Astrocyte (in vitro differentiated cells and primary cell): Measurements from ENCODE around the gene CBLN3. TPM values are rescaled to one million over a fixed set of nuclear protein-coding genes. Genes with fewer than 3 reads are reported as not detected.
"Not testable (repeated sequence)": the region's sequence is repeated elsewhere in the genome, so short reads cannot be mapped to it uniquely, and the experiment has no call there.

Source experiments
- DNase-seq: peaks from one replicate; pipeline ENCODE4 v3.0.0-alpha.2; 2010; ENCODE audit warnings: low read depth
- FAIRE-seq: peaks from 2 replicates; lab custom pipeline; 2011; peaks lifted over from hg19 to GRCh38; lab: Jason Lieb, UNC
- H2AFZ ChIP-seq: 2 replicates; pipeline ENCODE4 v1.6.0; 2012; ENCODE audit warnings: low read depth, low read length, inconsistent platforms
- H3K27ac ChIP-seq: 2 replicates; pipeline ENCODE4 v1.5.1; 2011; ENCODE audit warnings: low read depth, low read length, inconsistent platforms
- H3K27me3 ChIP-seq: 2 replicates; pipeline ENCODE4 v1.6.0; 2011; ENCODE audit warnings: low read length, inconsistent platforms; ENCODE audit not compliant: insufficient read depth
- H3K36me3 ChIP-seq: 2 replicates; pipeline ENCODE4 v1.5.1; 2011; ENCODE audit warnings: low read length, inconsistent platforms; ENCODE audit not compliant: insufficient read depth
- H3K4me1 ChIP-seq: 2 replicates; pipeline ENCODE4 v1.5.1; 2011; ENCODE audit warnings: low read length, inconsistent platforms; ENCODE audit not compliant: insufficient read depth
- H3K4me2 ChIP-seq: 2 replicates; pipeline ENCODE4 v1.6.0; 2012; ENCODE audit warnings: low read length, inconsistent platforms
- H3K4me3 ChIP-seq: 2 replicates; pipeline ENCODE4 v1.5.1; 2011; ENCODE audit warnings: low read depth, mild to moderate bottlenecking, low read length, inconsistent platforms; ENCODE audit not compliant: insufficient read depth
- H3K79me2 ChIP-seq: 2 replicates; pipeline ENCODE4 v1.6.0; 2012; ENCODE audit warnings: mild to moderate bottlenecking, low read length, inconsistent platforms; ENCODE audit not compliant: insufficient read depth
- H3K9ac ChIP-seq: 2 replicates; pipeline ENCODE4 v1.6.0; 2012; ENCODE audit warnings: mild to moderate bottlenecking, low read length, inconsistent platforms
- H3K9me3 ChIP-seq: 2 replicates; pipeline ENCODE4 v1.5.1; 2012; ENCODE audit warnings: low read depth, mild to moderate bottlenecking, low read length, inconsistent platforms; ENCODE audit not compliant: insufficient read depth
- H4K20me1 ChIP-seq: 2 replicates; pipeline ENCODE4 v1.6.0; 2012; ENCODE audit warnings: low read length, inconsistent platforms; ENCODE audit not compliant: insufficient read depth
- H3K27ac Mint-ChIP-seq: one replicate; pipeline ENCODE4 v1.8.0; 2021; ENCODE audit warnings: mild to moderate bottlenecking, mixed read lengths; ENCODE audit not compliant: unreplicated experiment
- H3K27me3 Mint-ChIP-seq: one replicate; pipeline ENCODE4 v1.8.0; 2021; ENCODE audit warnings: low read depth, mixed read lengths; ENCODE audit not compliant: unreplicated experiment
- H3K36me3 Mint-ChIP-seq: one replicate; pipeline ENCODE4 v1.8.0; 2021; ENCODE audit warnings: low read depth, mixed read lengths; ENCODE audit not compliant: unreplicated experiment
- H3K4me1 Mint-ChIP-seq: one replicate; pipeline ENCODE4 v1.8.0; 2021; ENCODE audit warnings: low read depth, mixed read lengths; ENCODE audit not compliant: unreplicated experiment
- H3K4me3 Mint-ChIP-seq: one replicate; pipeline ENCODE4 v1.8.0; 2021; ENCODE audit warnings: mild to moderate bottlenecking, moderate library complexity, mixed read lengths; ENCODE audit not compliant: unreplicated experiment
- H3K9me3 Mint-ChIP-seq: one replicate; pipeline ENCODE4 v1.8.0; 2021; ENCODE audit warnings: mild to moderate bottlenecking, mixed read lengths; ENCODE audit not compliant: unreplicated experiment
- EZH2 ChIP-seq: IDR thresholded peaks from 2 replicates; pipeline ENCODE4 v1.6.1; 2012; ENCODE audit warnings: mild to moderate bottlenecking, low read length, inconsistent platforms; ENCODE audit not compliant: insufficient read depth
- total RNA-seq: library from RNA; stranded (reverse); gene quantifications from 2 replicates; pipeline ENCODE4 v1.2.1, GENCODE V29; 2021
- TF ChIP-seq, protein P1 (sequence below): IDR thresholded peaks from 2 replicates; pipeline ENCODE4 v1.5.1; 2011; ENCODE audit warnings: low read depth, mild to moderate bottlenecking, inconsistent platforms, low read length, moderate library complexity; ENCODE audit not compliant: insufficient read depth

Gene CBLN3
- total RNA-seq, 1 donor from 2014 or later = 3.9 TPM

DNA sequence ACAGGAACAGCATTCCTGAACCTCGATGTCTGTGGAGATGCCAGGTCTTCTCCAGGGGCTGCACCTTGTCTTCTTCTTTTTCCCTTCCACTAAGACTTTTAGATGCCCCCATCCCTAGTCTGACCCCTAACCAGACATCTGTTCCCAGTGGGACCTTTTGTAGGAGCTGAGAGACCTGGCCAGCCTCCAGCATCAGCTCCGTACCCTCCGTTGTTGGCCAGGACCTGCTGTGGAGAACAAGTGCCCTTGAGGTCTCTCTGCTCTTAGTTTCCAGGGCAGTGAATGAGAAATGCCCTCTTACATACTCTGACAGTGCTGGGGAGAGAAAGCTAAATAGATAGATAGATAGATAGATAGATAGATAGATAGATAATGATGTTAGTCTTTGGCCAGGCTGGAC lies 29.9 kb upstream of the CBLN3 start:
- TF ChIP-seq EZH2 = no peak
- TF ChIP-seq, protein P1, sequence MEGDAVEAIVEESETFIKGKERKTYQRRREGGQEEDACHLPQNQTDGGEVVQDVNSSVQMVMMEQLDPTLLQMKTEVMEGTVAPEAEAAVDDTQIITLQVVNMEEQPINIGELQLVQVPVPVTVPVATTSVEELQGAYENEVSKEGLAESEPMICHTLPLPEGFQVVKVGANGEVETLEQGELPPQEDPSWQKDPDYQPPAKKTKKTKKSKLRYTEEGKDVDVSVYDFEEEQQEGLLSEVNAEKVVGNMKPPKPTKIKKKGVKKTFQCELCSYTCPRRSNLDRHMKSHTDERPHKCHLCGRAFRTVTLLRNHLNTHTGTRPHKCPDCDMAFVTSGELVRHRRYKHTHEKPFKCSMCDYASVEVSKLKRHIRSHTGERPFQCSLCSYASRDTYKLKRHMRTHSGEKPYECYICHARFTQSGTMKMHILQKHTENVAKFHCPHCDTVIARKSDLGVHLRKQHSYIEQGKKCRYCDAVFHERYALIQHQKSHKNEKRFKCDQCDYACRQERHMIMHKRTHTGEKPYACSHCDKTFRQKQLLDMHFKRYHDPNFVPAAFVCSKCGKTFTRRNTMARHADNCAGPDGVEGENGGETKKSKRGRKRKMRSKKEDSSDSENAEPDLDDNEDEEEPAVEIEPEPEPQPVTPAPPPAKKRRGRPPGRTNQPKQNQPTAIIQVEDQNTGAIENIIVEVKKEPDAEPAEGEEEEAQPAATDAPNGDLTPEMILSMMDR = no peak
- DNase-seq = no peak
- Histone ChIP-seq H3K36me3 (no peaks in the 10 kb centered on the region), H3K4me3 (no peak overlapping the region), H3K4me1 (no peaks in the 10 kb centered on the region), H2AFZ (no peak overlapping the region), H3K4me2 (no peak overlapping the region), H3K27ac (no peak overlapping the region), H3K27me3 (no peaks in the 10 kb centered on the region), H3K79me2 (no peaks in the 10 kb centered on the region), H3K9ac (no peak overlapping the region), H3K9me3 (no peaks in the 10 kb centered on the region), H4K20me1 (no peaks in the 10 kb centered on the region)
- peaks cover 15% of the 10 kb centered on the region for H3K9me3 Mint-ChIP-seq
- H3K27ac Mint-ChIP-seq = no peak overlapping the region
- no peaks in the 10 kb centered on the region for H3K27me3 Mint-ChIP-seq
- FAIRE-seq = no peak
- peaks cover 28% of the 10 kb centered on the region for H3K36me3 Mint-ChIP-seq
- H3K4me1 Mint-ChIP-seq = no peaks in the 10 kb centered on the region
- no peak overlapping the region for H3K4me3 Mint-ChIP-seq

DNA sequence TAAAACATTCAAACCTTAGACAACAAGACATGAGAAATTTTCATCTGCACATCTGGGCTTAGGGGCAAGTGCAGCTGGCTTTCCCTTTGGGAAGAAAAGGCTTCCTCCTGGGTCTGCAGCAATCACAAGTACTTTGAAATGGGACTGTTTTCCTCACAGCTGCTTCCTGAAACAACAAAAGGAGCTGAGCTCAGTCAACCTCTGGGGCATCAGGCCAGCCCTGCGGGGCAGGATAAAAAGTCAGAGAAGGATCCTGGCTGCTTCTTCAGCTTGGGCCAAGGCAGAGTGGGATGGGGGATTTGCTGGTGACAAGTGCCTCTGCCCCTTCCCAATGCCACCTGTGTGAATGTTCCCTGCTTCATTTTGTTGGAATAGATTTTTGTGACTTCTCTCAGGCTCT lies 29.3 kb upstream of the CBLN3 start:
- Mint-ChIP-seq H3K9me3 (peaks cover 21% of the 10 kb centered on the region), H3K27ac (no peak overlapping the region), H3K27me3 (no peaks in the 10 kb centered on the region), H3K4me1 (no peaks in the 10 kb centered on the region), H3K4me3 (no peak overlapping the region), H3K36me3 (peaks cover 34% of the 10 kb centered on the region)
- Histone ChIP-seq H3K9ac (no peak overlapping the region), H3K4me3 (no peak overlapping the region), H3K4me2 (no peak overlapping the region), H3K27me3 (no peaks in the 10 kb centered on the region), H3K79me2 (no peaks in the 10 kb centered on the region), H4K20me1 (no peaks in the 10 kb centered on the region), H3K4me1 (no peaks in the 10 kb centered on the region), H2AFZ (no peak overlapping the region), H3K9me3 (no peaks in the 10 kb centered on the region), H3K36me3 (no peaks in the 10 kb centered on the region), H3K27ac (no peak overlapping the region)
- DNase-seq (no peak), FAIRE-seq (no peak)
- TF ChIP-seq, protein P1 = no peak
- no peak for TF ChIP-seq EZH2

DNA sequence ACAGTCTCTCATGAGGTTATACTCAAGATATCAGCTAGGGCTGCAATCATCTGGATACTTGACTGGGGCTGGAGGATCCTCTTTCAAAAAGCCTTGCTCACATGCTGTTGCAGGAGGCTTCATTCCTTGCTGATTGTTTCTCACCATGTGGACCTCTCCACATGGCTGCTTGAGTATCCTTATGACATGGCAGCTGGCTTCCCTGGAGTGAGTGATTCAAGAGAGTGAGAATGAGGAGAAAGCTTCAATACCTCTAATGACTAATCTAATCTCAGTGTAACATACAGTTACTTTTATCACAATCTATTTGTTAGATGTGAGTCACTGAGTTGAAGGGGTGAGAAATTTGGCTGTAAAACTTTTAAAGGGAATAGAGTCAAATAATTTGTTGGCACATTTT lies 27.5 kb upstream of the CBLN3 start:
- Mint-ChIP-seq H3K36me3 (peaks cover 43% of the 10 kb centered on the region), H3K27me3 (no peaks in the 10 kb centered on the region)
- no peak for FAIRE-seq

DNA sequence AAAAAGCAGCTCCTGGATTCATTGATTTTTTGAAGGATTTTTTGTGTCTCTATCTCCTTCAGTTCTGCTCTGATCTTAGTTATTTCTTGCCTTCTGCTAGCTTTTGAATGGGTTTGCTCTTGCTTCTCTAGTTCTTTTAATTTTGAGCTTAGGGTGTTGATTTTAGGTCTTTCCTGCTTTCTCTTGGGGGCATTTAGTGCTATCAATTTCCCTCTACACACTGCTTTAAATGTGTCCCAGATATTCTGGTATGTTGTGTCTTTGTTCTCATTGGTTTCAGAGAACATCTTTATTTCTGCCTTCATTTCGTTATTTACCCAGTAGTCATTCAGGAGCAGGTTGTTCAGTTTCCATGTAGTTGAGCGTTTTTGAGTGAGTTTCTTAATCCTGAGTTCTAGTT lies 21.4 kb upstream of the CBLN3 start:
- H3K27ac Mint-ChIP-seq, H3K27me3 ChIP-seq, H2AFZ ChIP-seq, DNase-seq, H3K9me3 ChIP-seq, FAIRE-seq, H3K36me3 ChIP-seq, H3K4me3 Mint-ChIP-seq, H3K9ac ChIP-seq, H3K27ac ChIP-seq, H4K20me1 ChIP-seq, H3K4me1 ChIP-seq, H3K79me2 ChIP-seq, H3K27me3 Mint-ChIP-seq, H3K4me3 ChIP-seq, H3K4me1 Mint-ChIP-seq, H3K4me2 ChIP-seq: not testable (repeated sequence)
- Mint-ChIP-seq H3K9me3 (peaks cover 21% of the 10 kb centered on the region), H3K36me3 (peaks cover 22% of the 10 kb centered on the region)

More for the DNA sequence above, 27.5 kb upstream of the CBLN3 start:
- H3K4me1 Mint-ChIP-seq = no peaks in the 10 kb centered on the region
- no peak overlapping the region for H3K4me3 Mint-ChIP-seq
- no peaks in the 10 kb centered on the region for H4K20me1 ChIP-seq
- no peak overlapping the region for H2AFZ ChIP-seq
- DNase-seq = no peak
- H3K4me3 ChIP-seq = no peak overlapping the region
- no peak overlapping the region for H3K9ac ChIP-seq
- H3K79me2 ChIP-seq = no peaks in the 10 kb centered on the region
- no peak for TF ChIP-seq EZH2
- TF ChIP-seq, protein P1 = no peak
- H3K9me3 ChIP-seq = no peaks in the 10 kb centered on the region
- no peaks in the 10 kb centered on the region for H3K27me3 ChIP-seq
- no peaks in the 10 kb centered on the region for H3K4me1 ChIP-seq
- H3K27ac ChIP-seq = no peak overlapping the region
- no peak overlapping the region for H3K4me2 ChIP-seq
- no peaks in the 10 kb centered on the region for H3K36me3 ChIP-seq
- H3K9me3 Mint-ChIP-seq = peaks cover 28% of the 10 kb centered on the region
- H3K27ac Mint-ChIP-seq = no peak overlapping the region
